H1 (cell line): ENCODE data around the gene AP3B2. TPM values are rescaled to one million over a fixed set of nuclear protein-coding genes. Genes with fewer than 3 reads are reported as not detected.

Experiments
- GABPA ChIP-seq: IDR thresholded peaks from 2 replicates; pipeline ENCODE4 v1.6.1; 2011; ENCODE audit warnings: mild to moderate bottlenecking, low read length, moderate library complexity, borderline replicate concordance; ENCODE audit not compliant: insufficient read depth
- polyA plus RNA-seq, 7 experiments: library from polyadenylated mRNA; depleted of rRNA in 3 of 7; stranded (reverse) in 5 of 7; unstranded in 2 of 7; fragments of >200 nt in 5 of 7; fragments of 200-250 nt in 2 of 7; gene quantifications; 1 replicate in 5 of 7; 2 replicates in 1 of 7; 4 replicates in 1 of 7; pipeline versions ENCODE4 v1.2.1 to v1.2.3, GENCODE V29; 2011 to 2013; ENCODE audit warnings: missing spikeins in 2 of 7, mixed read lengths in 2 of 7
- total RNA-seq: library from RNA; stranded (reverse); fragmentation: NEBNext Ultra II Directional; extraction: Animal tissue kit (Norgen Biotek cat#: 25700); gene quantifications from 2 replicates; pipeline ENCODE4 v1.2.1, GENCODE V29; 2021
- TF ChIP-seq, protein P1 (sequence below): fragments of 300-600 bp; sonication (generic); IDR thresholded peaks from 2 replicates; pipeline ENCODE4 v1.7.1; 2012; ENCODE audit warnings: low read length, moderate library complexity, mild to moderate bottlenecking, inconsistent platforms; ENCODE audit not compliant: insufficient replicate concordance

The AP3B2 gene
- total and polyA plus RNA-seq, 2 of the 8 experiments (the other 6 are each of a cell fraction or from before 2014, with no cell fraction given) = 21.8 to 25.7 TPM

GRCh38 chr15:82641129-82641798 lies 68.4 kb downstream of the AP3B2 start (continued):
- TF ChIP-seq, protein P1, sequence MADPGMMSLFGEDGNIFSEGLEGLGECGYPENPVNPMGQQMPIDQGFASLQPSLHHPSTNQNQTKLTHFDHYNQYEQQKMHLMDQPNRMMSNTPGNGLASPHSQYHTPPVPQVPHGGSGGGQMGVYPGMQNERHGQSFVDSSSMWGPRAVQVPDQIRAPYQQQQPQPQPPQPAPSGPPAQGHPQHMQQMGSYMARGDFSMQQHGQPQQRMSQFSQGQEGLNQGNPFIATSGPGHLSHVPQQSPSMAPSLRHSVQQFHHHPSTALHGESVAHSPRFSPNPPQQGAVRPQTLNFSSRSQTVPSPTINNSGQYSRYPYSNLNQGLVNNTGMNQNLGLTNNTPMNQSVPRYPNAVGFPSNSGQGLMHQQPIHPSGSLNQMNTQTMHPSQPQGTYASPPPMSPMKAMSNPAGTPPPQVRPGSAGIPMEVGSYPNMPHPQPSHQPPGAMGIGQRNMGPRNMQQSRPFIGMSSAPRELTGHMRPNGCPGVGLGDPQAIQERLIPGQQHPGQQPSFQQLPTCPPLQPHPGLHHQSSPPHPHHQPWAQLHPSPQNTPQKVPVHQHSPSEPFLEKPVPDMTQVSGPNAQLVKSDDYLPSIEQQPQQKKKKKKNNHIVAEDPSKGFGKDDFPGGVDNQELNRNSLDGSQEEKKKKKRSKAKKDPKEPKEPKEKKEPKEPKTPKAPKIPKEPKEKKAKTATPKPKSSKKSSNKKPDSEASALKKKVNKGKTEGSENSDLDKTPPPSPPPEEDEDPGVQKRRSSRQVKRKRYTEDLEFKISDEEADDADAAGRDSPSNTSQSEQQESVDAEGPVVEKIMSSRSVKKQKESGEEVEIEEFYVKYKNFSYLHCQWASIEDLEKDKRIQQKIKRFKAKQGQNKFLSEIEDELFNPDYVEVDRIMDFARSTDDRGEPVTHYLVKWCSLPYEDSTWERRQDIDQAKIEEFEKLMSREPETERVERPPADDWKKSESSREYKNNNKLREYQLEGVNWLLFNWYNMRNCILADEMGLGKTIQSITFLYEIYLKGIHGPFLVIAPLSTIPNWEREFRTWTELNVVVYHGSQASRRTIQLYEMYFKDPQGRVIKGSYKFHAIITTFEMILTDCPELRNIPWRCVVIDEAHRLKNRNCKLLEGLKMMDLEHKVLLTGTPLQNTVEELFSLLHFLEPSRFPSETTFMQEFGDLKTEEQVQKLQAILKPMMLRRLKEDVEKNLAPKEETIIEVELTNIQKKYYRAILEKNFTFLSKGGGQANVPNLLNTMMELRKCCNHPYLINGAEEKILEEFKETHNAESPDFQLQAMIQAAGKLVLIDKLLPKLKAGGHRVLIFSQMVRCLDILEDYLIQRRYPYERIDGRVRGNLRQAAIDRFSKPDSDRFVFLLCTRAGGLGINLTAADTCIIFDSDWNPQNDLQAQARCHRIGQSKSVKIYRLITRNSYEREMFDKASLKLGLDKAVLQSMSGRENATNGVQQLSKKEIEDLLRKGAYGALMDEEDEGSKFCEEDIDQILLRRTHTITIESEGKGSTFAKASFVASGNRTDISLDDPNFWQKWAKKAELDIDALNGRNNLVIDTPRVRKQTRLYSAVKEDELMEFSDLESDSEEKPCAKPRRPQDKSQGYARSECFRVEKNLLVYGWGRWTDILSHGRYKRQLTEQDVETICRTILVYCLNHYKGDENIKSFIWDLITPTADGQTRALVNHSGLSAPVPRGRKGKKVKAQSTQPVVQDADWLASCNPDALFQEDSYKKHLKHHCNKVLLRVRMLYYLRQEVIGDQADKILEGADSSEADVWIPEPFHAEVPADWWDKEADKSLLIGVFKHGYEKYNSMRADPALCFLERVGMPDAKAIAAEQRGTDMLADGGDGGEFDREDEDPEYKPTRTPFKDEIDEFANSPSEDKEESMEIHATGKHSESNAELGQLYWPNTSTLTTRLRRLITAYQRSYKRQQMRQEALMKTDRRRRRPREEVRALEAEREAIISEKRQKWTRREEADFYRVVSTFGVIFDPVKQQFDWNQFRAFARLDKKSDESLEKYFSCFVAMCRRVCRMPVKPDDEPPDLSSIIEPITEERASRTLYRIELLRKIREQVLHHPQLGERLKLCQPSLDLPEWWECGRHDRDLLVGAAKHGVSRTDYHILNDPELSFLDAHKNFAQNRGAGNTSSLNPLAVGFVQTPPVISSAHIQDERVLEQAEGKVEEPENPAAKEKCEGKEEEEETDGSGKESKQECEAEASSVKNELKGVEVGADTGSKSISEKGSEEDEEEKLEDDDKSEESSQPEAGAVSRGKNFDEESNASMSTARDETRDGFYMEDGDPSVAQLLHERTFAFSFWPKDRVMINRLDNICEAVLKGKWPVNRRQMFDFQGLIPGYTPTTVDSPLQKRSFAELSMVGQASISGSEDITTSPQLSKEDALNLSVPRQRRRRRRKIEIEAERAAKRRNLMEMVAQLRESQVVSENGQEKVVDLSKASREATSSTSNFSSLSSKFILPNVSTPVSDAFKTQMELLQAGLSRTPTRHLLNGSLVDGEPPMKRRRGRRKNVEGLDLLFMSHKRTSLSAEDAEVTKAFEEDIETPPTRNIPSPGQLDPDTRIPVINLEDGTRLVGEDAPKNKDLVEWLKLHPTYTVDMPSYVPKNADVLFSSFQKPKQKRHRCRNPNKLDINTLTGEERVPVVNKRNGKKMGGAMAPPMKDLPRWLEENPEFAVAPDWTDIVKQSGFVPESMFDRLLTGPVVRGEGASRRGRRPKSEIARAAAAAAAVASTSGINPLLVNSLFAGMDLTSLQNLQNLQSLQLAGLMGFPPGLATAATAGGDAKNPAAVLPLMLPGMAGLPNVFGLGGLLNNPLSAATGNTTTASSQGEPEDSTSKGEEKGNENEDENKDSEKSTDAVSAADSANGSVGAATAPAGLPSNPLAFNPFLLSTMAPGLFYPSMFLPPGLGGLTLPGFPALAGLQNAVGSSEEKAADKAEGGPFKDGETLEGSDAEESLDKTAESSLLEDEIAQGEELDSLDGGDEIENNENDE = no peak
- no peak for TF ChIP-seq GABPA
